ENCODE results near the gene CLASP2. TPM values are rescaled to one million over a fixed set of nuclear protein-coding genes. Genes with fewer than 3 reads are reported as not detected.

The CLASP2 gene
- total RNA-seq, 1 donor from 2014 or later = 64.0 TPM

DNA sequence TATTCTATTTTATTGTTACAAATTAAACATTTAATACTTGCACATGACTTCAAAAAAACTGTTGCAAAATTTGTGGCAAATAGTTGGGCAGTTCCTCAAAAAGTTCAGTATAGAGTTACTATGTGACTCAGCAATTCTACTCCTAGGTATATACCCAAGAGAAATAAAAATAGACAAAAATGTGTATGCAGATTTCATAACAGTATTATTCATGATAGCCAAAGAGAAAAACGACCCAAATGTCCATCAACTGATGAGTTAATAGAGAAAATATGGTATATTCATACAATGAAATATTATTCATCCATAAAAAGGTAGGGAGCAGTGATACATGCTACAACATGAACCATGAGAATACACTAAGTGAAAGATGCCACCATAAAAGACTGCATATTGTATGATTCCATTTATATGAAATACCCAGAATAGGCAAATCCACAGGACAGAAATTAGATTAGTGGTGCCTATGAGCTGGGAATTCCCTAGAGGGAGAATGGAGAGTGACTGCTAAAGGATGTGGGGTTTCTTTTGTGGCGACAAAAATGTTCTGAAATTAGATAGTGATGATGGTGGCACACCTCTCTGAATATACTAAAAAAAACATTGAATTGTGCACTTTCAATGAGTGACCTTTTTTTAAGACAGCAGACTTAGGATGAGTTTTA lies 31.6 kb upstream of the CLASP2 start:
- no peaks in the 10 kb centered on the region for H3K36me3 ChIP-seq
- intact Hi-C loops (cut with DNase I) = no loop called here
- no peak for TF ChIP-seq CTCF (IDR thresholded peaks at IDR 0.05)
- H3K27ac ChIP-seq = no peak overlapping the region
- H3K4me1 ChIP-seq = no peaks in the 10 kb centered on the region
- no peaks in the 10 kb centered on the region for H3K27me3 ChIP-seq
- ATAC-seq = no peak
- DNase-seq = no peak
- no peak overlapping the region for H3K4me3 ChIP-seq
- H3K9me3 ChIP-seq = no peaks in the 10 kb centered on the region

- intact Hi-C loops (cut with DNase I) = no loop called here
- ATAC-seq (no peak), DNase-seq (no peak)
- no peaks in the 10 kb centered on the region for H3K4me1 ChIP-seq
- no peaks in the 10 kb centered on the region for H3K9me3 ChIP-seq
- H3K27ac ChIP-seq = no peak overlapping the region
- TF ChIP-seq CTCF (IDR thresholded peaks at IDR 0.05) = no peak
- no peaks in the 10 kb centered on the region for H3K27me3 ChIP-seq
- no peaks in the 10 kb centered on the region for H3K36me3 ChIP-seq
- no peak overlapping the region for H3K4me3 ChIP-seq
These were observed 28.5 kb upstream of the CLASP2 start for GRCh38 chr3:33746416-33747116.

GRCh38 chr3:33737146-33737545 lies 19.1 kb upstream of the CLASP2 start:
- H3K36me3 ChIP-seq = no peaks in the 10 kb centered on the region
- ATAC-seq = no peak
- no peaks in the 10 kb centered on the region for H3K9me3 ChIP-seq
- H3K4me3 ChIP-seq = no peak overlapping the region
- intact Hi-C loops (cut with DNase I) = no loop called here
- DNase-seq = no peak
- H3K27ac ChIP-seq = no peak overlapping the region
- H3K27me3 ChIP-seq = no peaks in the 10 kb centered on the region
- TF ChIP-seq CTCF (IDR thresholded peaks at IDR 0.05) = no peak
- no peaks in the 10 kb centered on the region for H3K4me1 ChIP-seq

- DNase-seq (no peak), ATAC-seq (no peak)
- no peak overlapping the region for H3K27ac ChIP-seq
- no peaks in the 10 kb centered on the region for H3K9me3 ChIP-seq
- no peak overlapping the region for H3K4me3 ChIP-seq
- no peaks in the 10 kb centered on the region for H3K4me1 ChIP-seq
- TF ChIP-seq CTCF (IDR thresholded peaks at IDR 0.05) = peak; percentile 30
- no peaks in the 10 kb centered on the region for H3K36me3 ChIP-seq
- no peaks in the 10 kb centered on the region for H3K27me3 ChIP-seq
- intact Hi-C loops (cut with DNase I) = no loop called here
These were observed 14.3 kb upstream of the CLASP2 start for GRCh38 chr3:33732394-33732793.

- Histone ChIP-seq H3K36me3 (no peaks in the 10 kb centered on the region), H3K4me1 (no peaks in the 10 kb centered on the region), H3K27ac (no peak overlapping the region), H3K27me3 (no peaks in the 10 kb centered on the region), H3K4me3 (no peak overlapping the region), H3K9me3 (no peaks in the 10 kb centered on the region)
- intact Hi-C loops (cut with DNase I) = no loop called here
- DNase-seq (no peak), ATAC-seq (no peak)
- no peak for TF ChIP-seq CTCF (IDR thresholded peaks at IDR 0.05)
These were observed 11.9 kb upstream of the CLASP2 start for GRCh38 chr3:33729993-33730392.
